Kidney (tissue), 14 donors: Measurements from ENCODE around the gene SCMH1. TPM values are rescaled to one million over a fixed set of nuclear protein-coding genes. Genes with fewer than 3 reads are reported as not detected.
A peak's percentile ranks its signal among the peaks of the same experiment; 100 is the strongest.

Experiments
- DNase-seq, 5 donors: peaks; one replicate each; pipeline ENCODE4 v3.0.0-alpha.2; 2013 to 2020
- FAIRE-seq: peaks from 2 replicates; lab custom pipeline; 2012; peaks lifted over from hg19 to GRCh38; lab: Jason Lieb, UNC
- H3K27ac ChIP-seq, 2 donors: one replicate each; pipeline ENCODE4 v1.7.0; 2013; ENCODE audit warnings: low read depth in 2 of 2, low read length in 2 of 2, inconsistent platforms in 1 of 2
- H3K27me3 ChIP-seq: one replicate; pipeline ENCODE4 v1.7.1; 2013; ENCODE audit warnings: low read length, inconsistent platforms; ENCODE audit not compliant: control insufficient read depth, insufficient read depth
- H3K36me3 ChIP-seq, 3 donors: one replicate each; pipeline versions ENCODE4 v1.7.0 to v1.7.1; 2013; ENCODE audit warnings: low read length in 3 of 3, control low read depth in 1 of 3, inconsistent platforms in 1 of 3; ENCODE audit not compliant: insufficient read depth in 3 of 3, control insufficient read depth in 2 of 3
- H3K4me1 ChIP-seq, 3 donors: one replicate each; pipeline versions ENCODE4 v1.7.0 to v1.7.1; 2013; ENCODE audit warnings: low read length in 3 of 3, inconsistent platforms in 1 of 3, low read depth in 1 of 3; ENCODE audit not compliant: control insufficient read depth in 2 of 3, insufficient read depth in 2 of 3
- H3K4me3 ChIP-seq, 3 donors: one replicate each; pipeline versions ENCODE4 v1.7.0 to v1.8.1; 2013; ENCODE audit warnings: low read length in 3 of 3, control low read depth in 1 of 3, inconsistent platforms in 1 of 3
- H3K9ac ChIP-seq, 3 donors: one replicate each; pipeline versions ENCODE4 v1.7.0 to v1.7.1; 2013; ENCODE audit warnings: low read length in 3 of 3, control low read depth in 1 of 3, inconsistent platforms in 1 of 3
- H3K9me3 ChIP-seq, 3 donors: one replicate each; pipeline versions ENCODE4 v1.7.0 to v1.7.1; 2013; ENCODE audit warnings: low read length in 3 of 3, control low read depth in 1 of 3, inconsistent platforms in 1 of 3; ENCODE audit not compliant: control insufficient read depth in 2 of 3, insufficient read depth in 1 of 3
- CTCF ChIP-seq: IDR thresholded peaks from 3 replicates; pipeline ENCODE4 v1.5.1; 2012; ENCODE audit warnings: mild to moderate bottlenecking, moderate library complexity, borderline replicate concordance; ENCODE audit not compliant: insufficient read depth; ENCODE audit errors: extremely low read depth
- intact Hi-C: fragments of 100-400 bp; cut with DNase I; formaldehyde crosslinking; loops from one replicate; pipeline ENCODE4 v1.11.1; 2022
- polyA plus RNA-seq: library from polyadenylated mRNA; stranded (reverse); fragments of 350-450 nt; fragmentation: Illumina TruSeq; extraction: RNeasy Lipid Tissue Mini Kit (QIAGEN cat#74804); gene quantifications from one replicate; pipeline ENCODE4 v1.2.3, GENCODE V29; 2014; ENCODE audit warnings: low read depth, low replicate concordance; ENCODE audit not compliant: insufficient read depth
- total RNA-seq: library from RNA; stranded (reverse); fragmentation: NEBNext Ultra II Directional; extraction: Animal tissue kit (Norgen Biotek cat#: 25700); gene quantifications from one replicate; pipeline ENCODE4 v1.2.1, GENCODE V29; 2021
- donor health status: control.
- donor health status: control.
- donor health status: control.
- donor health status: control.
- donor health status: control.
- donor health status: DM: yes; HTN: yes; CAD: no.
- donor health status: Normal renal cell carcinoma (clear cell type).

Gene SCMH1
- total and polyA plus RNA-seq, 2 donors from 2014 or later = 26.4 to 58.3 TPM

- FAIRE-seq (no peak), DNase-seq (no peak)
- Histone ChIP-seq H3K27me3 (no peaks in the 10 kb centered on the region), H3K9me3 (peaks cover 0 to 3% (median 0%) of the 10 kb centered on the region in 3 donors), H3K27ac (no peak overlapping the region), H3K4me3 (no peak overlapping the region), H3K4me1 (peaks cover 0 to 5% (median 2%) of the 10 kb centered on the region in 3 donors), H3K9ac (no peak overlapping the region), H3K36me3 (no peaks in the 10 kb centered on the region)
- intact Hi-C loops = no loop called here
- TF ChIP-seq CTCF = no peak
These were observed 68.5 kb downstream of the SCMH1 start for GRCh38 chr1:41173651-41174050.

- FAIRE-seq (no peak), DNase-seq (no peak)
- intact Hi-C loops = no loop called here
- Histone ChIP-seq H3K4me3 (no peak overlapping the region), H3K9ac (no peak overlapping the region), H3K27me3 (no peaks in the 10 kb centered on the region), H3K27ac (no peak overlapping the region), H3K4me1 (peaks cover 0 to 5% (median 2%) of the 10 kb centered on the region in 3 donors), H3K36me3 (no peaks in the 10 kb centered on the region), H3K9me3 (peaks cover 0 to 7% (median 4%) of the 10 kb centered on the region in 3 donors)
- no peak for TF ChIP-seq CTCF
These were observed 70.7 kb downstream of the SCMH1 start for GRCh38 chr1:41171266-41171874.

- Histone ChIP-seq H3K9me3 (peaks cover 0 to 7% (median 4%) of the 10 kb centered on the region in 3 donors), H3K9ac (no peak overlapping the region), H3K27me3 (no peaks in the 10 kb centered on the region), H3K36me3 (no peaks in the 10 kb centered on the region), H3K4me1 (peaks cover 0 to 5% (median 2%) of the 10 kb centered on the region in 3 donors), H3K27ac (no peak overlapping the region), H3K4me3 (no peak overlapping the region)
- intact Hi-C loops = no loop called here
- peak in 1 of 5 donors; percentile 8 for DNase-seq
- no peak for TF ChIP-seq CTCF
- no peak for FAIRE-seq
These were observed 72.3 kb downstream of the SCMH1 start for GRCh38 chr1:41169799-41170180.
